Neural cell (in vitro differentiated cells): ENCODE measurements around the gene WFDC1. TPM values are rescaled to one million over a fixed set of nuclear protein-coding genes. Genes with fewer than 3 reads are reported as not detected.

Experiments
- H2AFZ ChIP-seq: fragments of 200-600, 300-800 bp; sonication (generic), shearing (Covaris generic); 2 replicates; pipeline ENCODE4 v1.6.0; 2014; ENCODE audit warnings: low read depth, mild to moderate bottlenecking, antibody characterized with exemption, low read length, moderate library complexity
- H3F3A ChIP-seq: fragments of 200-600 bp; shearing (Covaris generic); 2 replicates; pipeline ENCODE4 v1.6.1; 2016; ENCODE audit warnings: mild to moderate bottlenecking, moderate library complexity, mixed read lengths, antibody characterized with exemption, low read length; ENCODE audit not compliant: insufficient read depth, poor library complexity, severe bottlenecking
- H3K27ac ChIP-seq: fragments of 200-600, 300-800 bp; sonication (generic), shearing (Covaris generic); 2 replicates; pipeline ENCODE4 v1.5.1; 2014; ENCODE audit warnings: mild to moderate bottlenecking, low read length, moderate library complexity
- H3K27me3 ChIP-seq: fragments of 300-800, 200-600 bp; sonication (generic), shearing (Covaris generic); 2 replicates; pipeline ENCODE4 v1.6.0; 2014; ENCODE audit warnings: mild to moderate bottlenecking, low read depth, low read length, moderate library complexity; ENCODE audit not compliant: insufficient read depth
- H3K36me3 ChIP-seq: fragments of 300-800, 200-600 bp; sonication (generic), shearing (Covaris generic); 2 replicates; pipeline ENCODE4 v1.5.1; 2014; ENCODE audit warnings: mild to moderate bottlenecking, antibody characterized with exemption, low read length, moderate library complexity; ENCODE audit not compliant: insufficient read depth
- H3K4me2 ChIP-seq: fragments of 300-800, 200-600 bp; sonication (generic), shearing (Covaris generic); 2 replicates; pipeline ENCODE4 v1.6.0; 2014; ENCODE audit warnings: mild to moderate bottlenecking, low read length
- H3K4me3 ChIP-seq: fragments of 300-800, 200-600 bp; sonication (generic), shearing (Covaris generic); 2 replicates; pipeline ENCODE4 v1.5.1; 2014; ENCODE audit warnings: mild to moderate bottlenecking, low read length, moderate library complexity
- H3K79me2 ChIP-seq: fragments of 200-600 bp; shearing (Covaris generic); replicated peaks from 2 replicates; pipeline ENCODE4 v1.6.0; 2014; ENCODE audit warnings: mild to moderate bottlenecking, low read length, moderate library complexity; ENCODE audit not compliant: insufficient read depth
- H3K9ac ChIP-seq: fragments of 300-800, 200-600 bp; sonication (generic), shearing (Covaris generic); 2 replicates; pipeline ENCODE4 v1.6.1; 2016; ENCODE audit warnings: mild to moderate bottlenecking, low read length, mixed read lengths
- H3K9me2 ChIP-seq: fragments of 200-600 bp; shearing (Covaris generic); 2 replicates; pipeline ENCODE4 v1.6.1; 2016; ENCODE audit warnings: mild to moderate bottlenecking, low read length, mixed read lengths; ENCODE audit not compliant: insufficient read depth
- H3K9me3 ChIP-seq: fragments of 200-600, 300-800 bp; sonication (generic), shearing (Covaris generic); 2 replicates; pipeline ENCODE4 v1.6.1; 2016; ENCODE audit warnings: mild to moderate bottlenecking, mixed run types, low read length, moderate library complexity, mixed read lengths
- H4K20me1 ChIP-seq: fragments of 200-600 bp; shearing (Covaris generic); 2 replicates; pipeline ENCODE4 v1.6.1; 2016; ENCODE audit warnings: mild to moderate bottlenecking, mixed run types; ENCODE audit not compliant: insufficient read depth
- EP300 ChIP-seq: fragments of 450-650 bp; conservative IDR thresholded peaks from 2 replicates; pipeline ENCODE4 v1.6.1; 2014; ENCODE audit warnings: antibody characterized with exemption, mild to moderate bottlenecking, moderate library complexity; ENCODE audit not compliant: poor library complexity, severe bottlenecking
- EZH2 ChIP-seq: fragments of 200-600, 300-800 bp; shearing (Covaris generic), sonication (generic); IDR thresholded peaks from 2 replicates; pipeline ENCODE4 v1.6.1; 2014; ENCODE audit warnings: antibody characterized with exemption, low read length, borderline replicate concordance, mild to moderate bottlenecking; ENCODE audit not compliant: insufficient read depth, poor library complexity, severe bottlenecking
- MXI1 ChIP-seq: fragments of 450-650 bp; conservative IDR thresholded peaks from 2 replicates; pipeline ENCODE4 v1.6.1; 2014; ENCODE audit warnings: antibody characterized with exemption, mild to moderate bottlenecking; ENCODE audit not compliant: poor library complexity, severe bottlenecking
- POLR2AphosphoS5 ChIP-seq: IDR thresholded peaks from 2 replicates; pipeline ENCODE4 v1.6.1; 2012
- RAD21 ChIP-seq: fragments of 450-650 bp; conservative IDR thresholded peaks from 2 replicates; pipeline ENCODE4 v1.6.1; 2014; ENCODE audit warnings: antibody characterized with exemption, mild to moderate bottlenecking, moderate library complexity
- SMC3 ChIP-seq: fragments of 450-650 bp; conservative IDR thresholded peaks from 2 replicates; pipeline ENCODE4 v1.6.1; 2014; ENCODE audit warnings: antibody characterized with exemption, mild to moderate bottlenecking, moderate library complexity; ENCODE audit not compliant: poor library complexity
- TAF1 ChIP-seq: IDR thresholded peaks from 2 replicates; pipeline ENCODE4 v1.6.1; 2012; ENCODE audit warnings: low read depth
- polyA plus RNA-seq: library from polyadenylated mRNA; depleted of rRNA; stranded (reverse); fragments of >200 nt; gene quantifications from 2 replicates; pipeline ENCODE4 v1.2.3, GENCODE V29; 2014
- TF ChIP-seq, protein P1 (sequence below): IDR thresholded peaks from 2 replicates; pipeline ENCODE4 v1.6.1; 2012; ENCODE audit warnings: borderline replicate concordance
- TF ChIP-seq, protein P2 (sequence below): fragments of 450-650 bp; IDR thresholded peaks from 2 replicates; pipeline ENCODE4 v1.5.1; 2014; ENCODE audit warnings: antibody characterized with exemption, mild to moderate bottlenecking, moderate library complexity; ENCODE audit not compliant: poor library complexity, severe bottlenecking

WFDC1 gene
- polyA plus RNA-seq, 1 donor from 2014 or later: not detected

DNA sequence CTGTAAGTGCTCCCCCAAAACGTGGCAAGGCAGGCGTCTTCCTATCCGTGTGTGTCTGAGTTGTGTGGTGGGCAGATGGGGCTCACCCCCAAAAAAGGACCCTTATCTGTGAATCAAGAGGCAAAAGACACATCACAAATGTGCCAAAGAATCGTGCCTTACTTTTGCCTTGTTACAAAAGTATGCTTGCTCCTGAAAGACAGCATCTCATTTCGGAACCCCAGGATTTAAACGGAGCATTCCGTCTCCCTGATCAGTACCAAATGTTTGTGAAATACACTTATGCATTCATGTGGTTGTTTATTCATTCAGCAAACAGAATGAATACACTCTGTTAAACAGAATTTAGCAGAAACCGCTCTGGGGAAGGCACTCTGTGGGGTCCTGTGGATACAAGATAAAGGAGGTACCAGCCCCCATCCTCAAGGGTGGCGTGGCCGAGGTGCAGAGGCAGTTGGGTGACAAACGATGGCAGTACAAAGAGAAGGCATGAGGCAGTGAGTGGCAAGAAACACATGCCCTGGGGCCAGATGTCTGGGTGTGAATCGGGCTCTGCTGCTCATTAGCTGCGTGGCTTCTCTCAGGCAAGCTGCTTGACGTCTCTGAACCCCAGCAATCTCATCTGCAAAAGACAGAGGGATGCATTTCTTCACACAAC lies 654 bp downstream of the WFDC1 start:
- no peak overlapping the region for H3K27ac ChIP-seq
- H3F3A ChIP-seq: no peaks in the 10 kb centered on the region
- H3K27me3 ChIP-seq: no peaks in the 10 kb centered on the region
- no peak for TF ChIP-seq EZH2
- no peak for TF ChIP-seq MXI1
- TF ChIP-seq POLR2AphosphoS5: no peak
- no peak for TF ChIP-seq RAD21
- no peak for TF ChIP-seq TAF1
- no peak for TF ChIP-seq EP300
- TF ChIP-seq, protein P1, sequence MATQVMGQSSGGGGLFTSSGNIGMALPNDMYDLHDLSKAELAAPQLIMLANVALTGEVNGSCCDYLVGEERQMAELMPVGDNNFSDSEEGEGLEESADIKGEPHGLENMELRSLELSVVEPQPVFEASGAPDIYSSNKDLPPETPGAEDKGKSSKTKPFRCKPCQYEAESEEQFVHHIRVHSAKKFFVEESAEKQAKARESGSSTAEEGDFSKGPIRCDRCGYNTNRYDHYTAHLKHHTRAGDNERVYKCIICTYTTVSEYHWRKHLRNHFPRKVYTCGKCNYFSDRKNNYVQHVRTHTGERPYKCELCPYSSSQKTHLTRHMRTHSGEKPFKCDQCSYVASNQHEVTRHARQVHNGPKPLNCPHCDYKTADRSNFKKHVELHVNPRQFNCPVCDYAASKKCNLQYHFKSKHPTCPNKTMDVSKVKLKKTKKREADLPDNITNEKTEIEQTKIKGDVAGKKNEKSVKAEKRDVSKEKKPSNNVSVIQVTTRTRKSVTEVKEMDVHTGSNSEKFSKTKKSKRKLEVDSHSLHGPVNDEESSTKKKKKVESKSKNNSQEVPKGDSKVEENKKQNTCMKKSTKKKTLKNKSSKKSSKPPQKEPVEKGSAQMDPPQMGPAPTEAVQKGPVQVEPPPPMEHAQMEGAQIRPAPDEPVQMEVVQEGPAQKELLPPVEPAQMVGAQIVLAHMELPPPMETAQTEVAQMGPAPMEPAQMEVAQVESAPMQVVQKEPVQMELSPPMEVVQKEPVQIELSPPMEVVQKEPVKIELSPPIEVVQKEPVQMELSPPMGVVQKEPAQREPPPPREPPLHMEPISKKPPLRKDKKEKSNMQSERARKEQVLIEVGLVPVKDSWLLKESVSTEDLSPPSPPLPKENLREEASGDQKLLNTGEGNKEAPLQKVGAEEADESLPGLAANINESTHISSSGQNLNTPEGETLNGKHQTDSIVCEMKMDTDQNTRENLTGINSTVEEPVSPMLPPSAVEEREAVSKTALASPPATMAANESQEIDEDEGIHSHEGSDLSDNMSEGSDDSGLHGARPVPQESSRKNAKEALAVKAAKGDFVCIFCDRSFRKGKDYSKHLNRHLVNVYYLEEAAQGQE: no peak
- TF ChIP-seq SMC3: no peak
- TF ChIP-seq, protein P2, sequence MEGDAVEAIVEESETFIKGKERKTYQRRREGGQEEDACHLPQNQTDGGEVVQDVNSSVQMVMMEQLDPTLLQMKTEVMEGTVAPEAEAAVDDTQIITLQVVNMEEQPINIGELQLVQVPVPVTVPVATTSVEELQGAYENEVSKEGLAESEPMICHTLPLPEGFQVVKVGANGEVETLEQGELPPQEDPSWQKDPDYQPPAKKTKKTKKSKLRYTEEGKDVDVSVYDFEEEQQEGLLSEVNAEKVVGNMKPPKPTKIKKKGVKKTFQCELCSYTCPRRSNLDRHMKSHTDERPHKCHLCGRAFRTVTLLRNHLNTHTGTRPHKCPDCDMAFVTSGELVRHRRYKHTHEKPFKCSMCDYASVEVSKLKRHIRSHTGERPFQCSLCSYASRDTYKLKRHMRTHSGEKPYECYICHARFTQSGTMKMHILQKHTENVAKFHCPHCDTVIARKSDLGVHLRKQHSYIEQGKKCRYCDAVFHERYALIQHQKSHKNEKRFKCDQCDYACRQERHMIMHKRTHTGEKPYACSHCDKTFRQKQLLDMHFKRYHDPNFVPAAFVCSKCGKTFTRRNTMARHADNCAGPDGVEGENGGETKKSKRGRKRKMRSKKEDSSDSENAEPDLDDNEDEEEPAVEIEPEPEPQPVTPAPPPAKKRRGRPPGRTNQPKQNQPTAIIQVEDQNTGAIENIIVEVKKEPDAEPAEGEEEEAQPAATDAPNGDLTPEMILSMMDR: no peak
- no peaks in the 10 kb centered on the region for H3K9me3 ChIP-seq
- no peaks in the 10 kb centered on the region for H4K20me1 ChIP-seq
- H3K36me3 ChIP-seq: no peaks in the 10 kb centered on the region
- no peak overlapping the region for H2AFZ ChIP-seq
- no peaks in the 10 kb centered on the region for H3K9me2 ChIP-seq
- H3K9ac ChIP-seq: no peak overlapping the region
- no peak overlapping the region for H3K4me2 ChIP-seq
- no peak overlapping the region for H3K4me3 ChIP-seq
- no peaks in the 10 kb centered on the region for H3K79me2 ChIP-seq

DNA sequence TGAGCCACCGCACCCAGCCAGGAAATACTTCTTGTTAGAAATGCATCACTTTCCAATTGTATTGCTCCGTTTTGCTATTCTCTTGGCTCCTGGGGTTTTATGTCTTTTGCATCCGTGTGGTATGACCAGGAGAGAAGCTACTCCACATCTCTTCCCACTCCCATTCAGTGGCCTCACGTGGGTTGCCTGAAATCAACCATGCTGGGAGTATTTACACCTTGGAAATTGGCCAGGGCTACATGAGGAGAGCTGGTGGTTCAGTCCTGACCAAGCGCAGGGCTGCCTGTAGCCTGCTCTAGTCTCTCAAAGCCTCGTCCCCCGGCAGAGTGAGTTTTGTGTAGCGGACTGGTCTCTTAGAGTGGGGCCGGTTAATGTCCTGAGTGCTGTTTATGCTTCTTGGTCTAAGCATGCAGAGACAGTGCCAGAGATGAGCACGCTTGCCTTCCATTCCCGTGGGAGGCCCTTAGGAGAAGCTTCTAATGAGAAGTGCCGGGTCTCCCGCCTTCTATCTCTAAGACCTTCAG lies 3.8 kb downstream of the WFDC1 start:
- no peak overlapping the region for H2AFZ ChIP-seq
- H3K36me3 ChIP-seq: no peaks in the 10 kb centered on the region
- H3K27ac ChIP-seq: no peak overlapping the region
- no peaks in the 10 kb centered on the region for H3K79me2 ChIP-seq
- H3F3A ChIP-seq: no peaks in the 10 kb centered on the region
- no peaks in the 10 kb centered on the region for H3K27me3 ChIP-seq
- TF ChIP-seq, protein P2: no peak
- TF ChIP-seq SMC3 (no peak), MXI1 (no peak), RAD21 (no peak), TAF1 (no peak), EP300 (no peak), EZH2 (no peak), POLR2AphosphoS5 (no peak)
- TF ChIP-seq, protein P1: no peak
- H3K9me3 ChIP-seq: no peaks in the 10 kb centered on the region
- H3K4me2 ChIP-seq: no peak overlapping the region
- H3K9me2 ChIP-seq: no peaks in the 10 kb centered on the region
- H3K9ac ChIP-seq: no peak overlapping the region
- no peaks in the 10 kb centered on the region for H4K20me1 ChIP-seq
- H3K4me3 ChIP-seq: no peak overlapping the region
